A549 (cell line): ENCODE data around the gene BCAS2. TPM values are rescaled to one million over a fixed set of nuclear protein-coding genes. Genes with fewer than 3 reads are reported as not detected.

Experiments used
- ATAC-seq, 2 experiments: fragments of 200-7000 bp in 1 of 2; fragments of >200 bp in 1 of 2; cut with Nextera tagmentation in 1 of 2; cut with Tn5 transposase in 1 of 2; 3 replicates each; pipeline versions ENCODE4 v1.8.0 to v1.9.1; 2018 to 2020; ENCODE audit warnings: mild to moderate bottlenecking in 1 of 2, moderate library complexity in 1 of 2
- CTCF ChIA-PET: fragments of 300-600 bp; sonication (Branson Sonifier 250); formaldehyde crosslinking; extraction: SDS; loops from one replicate; lab custom pipeline; 2021; ENCODE audit warnings: antibody characterized with exemption, inconsistent platforms; lab: Yijun Ruan, JAX
- POLR2A ChIA-PET: fragments of 350-600 bp; formaldehyde crosslinking; extraction: SDS; loops from one replicate; lab custom pipeline; 2021; ENCODE audit warnings: antibody characterized with exemption, inconsistent platforms; lab: Yijun Ruan, JAX
- DNase-seq, 2 experiments: peaks; one replicate each; pipeline versions ENCODE4 v3.0.0 to v3.0.0-alpha.2; 2011 to 2016; ENCODE audit warnings: low read depth in 1 of 2, low spot score in 1 of 2
- FAIRE-seq: peaks from 2 replicates; lab custom pipeline; 2011; peaks lifted over from hg19 to GRCh38; lab: Jason Lieb, UNC
- H3K27ac ChIP-seq, 2 experiments: fragments of >200 bp; sonication (Bioruptor Twin); formaldehyde crosslinking; 3 replicates each; pipeline ENCODE4 v1.5.1; 2016 to 2017
- H3K4me1 ChIP-seq: fragments of >200 bp; sonication (Bioruptor Twin); formaldehyde crosslinking; 3 replicates; pipeline ENCODE4 v1.6.1; 2016
- H3K4me2 ChIP-seq: fragments of >200 bp; sonication (Bioruptor Twin); formaldehyde crosslinking; 3 replicates; pipeline ENCODE4 v1.6.1; 2016
- H3K4me3 ChIP-seq: fragments of >200 bp; sonication (Bioruptor Twin); formaldehyde crosslinking; 3 replicates; pipeline ENCODE4 v1.5.1; 2016
- H3K9me3 ChIP-seq: fragments of >200 bp; sonication (Bioruptor Twin); formaldehyde crosslinking; 3 replicates; pipeline ENCODE4 v1.6.1; 2016
- ATOH8 ChIP-seq: fragments of 250-450 bp; sonication (Bioruptor Pico); IDR thresholded peaks from 2 replicates; pipeline ENCODE4 v1.5.0; 2020; ENCODE audit warnings: low read depth, mild to moderate bottlenecking, moderate library complexity
- CHD2 ChIP-seq: fragments of 150-350 bp; IDR thresholded peaks from 2 replicates; pipeline ENCODE4 v1.6.1; 2014; ENCODE audit warnings: low read length; ENCODE audit not compliant: partially characterized antibody
- CHD4 ChIP-seq: fragments of 200-600 bp; sonication (generic); IDR thresholded peaks from 2 replicates; pipeline ENCODE4 v1.6.1; 2016; ENCODE audit warnings: antibody characterized with exemption, mild to moderate bottlenecking, borderline replicate concordance
- CTCF ChIP-seq: fragments of >200 bp; sonication (Bioruptor Twin); formaldehyde crosslinking; IDR thresholded peaks from 3 replicates; pipeline ENCODE4 v1.5.1; 2016
- E2F6 ChIP-seq: IDR thresholded peaks from 2 replicates; pipeline ENCODE4 v1.6.1; 2012; ENCODE audit warnings: low read depth, borderline replicate concordance
- EHMT2 ChIP-seq: fragments of 200-600 bp; sonication (generic); IDR thresholded peaks from 2 replicates; pipeline ENCODE4 v1.6.1; 2016; ENCODE audit warnings: antibody characterized with exemption, low read depth, mild to moderate bottlenecking, moderate library complexity
- ELK1 ChIP-seq: fragments of 150-350 bp; IDR thresholded peaks from 2 replicates; pipeline ENCODE4 v1.6.1; 2014; ENCODE audit warnings: low read depth, mild to moderate bottlenecking, low read length
- ESRRA ChIP-seq: fragments of 150-350 bp; IDR thresholded peaks from 2 replicates; pipeline ENCODE4 v1.6.1; 2014; ENCODE audit warnings: mild to moderate bottlenecking, low read length, borderline replicate concordance
- FOXS1 ChIP-seq: fragments of 250-450 bp; sonication (Bioruptor Pico); IDR thresholded peaks from 2 replicates; pipeline ENCODE4 v1.5.0; 2020; ENCODE audit warnings: mild to moderate bottlenecking, moderate library complexity
- HMGXB4 ChIP-seq: fragments of 250-450 bp; sonication (Bioruptor Pico); IDR thresholded peaks from 2 replicates; pipeline ENCODE4 v1.5.0; 2021; ENCODE audit warnings: mild to moderate bottlenecking, moderate library complexity, borderline replicate concordance
- HOXA7 ChIP-seq: fragments of 250-450 bp; sonication (Bioruptor Pico); IDR thresholded peaks from 2 replicates; pipeline ENCODE4 v1.5.0; 2020; ENCODE audit warnings: mild to moderate bottlenecking, moderate library complexity
- MAFK ChIP-seq: fragments of 450-650 bp; IDR thresholded peaks from 2 replicates; pipeline ENCODE4 v1.6.1; 2014; ENCODE audit not compliant: partially characterized antibody
- MAX ChIP-seq: IDR thresholded peaks from 2 replicates; pipeline ENCODE4 v1.6.1; 2012
- MAZ ChIP-seq: fragments of 150-350 bp; IDR thresholded peaks from 2 replicates; pipeline ENCODE4 v1.6.1; 2014; ENCODE audit warnings: antibody characterized with exemption, low read depth, low read length, borderline replicate concordance
- MYC ChIP-seq: IDR thresholded peaks from 2 replicates; pipeline ENCODE4 v1.6.1; 2012; ENCODE audit warnings: mild to moderate bottlenecking, inconsistent platforms, low read length, improper control_type of control experiment, borderline replicate concordance
- RFX5 ChIP-seq: fragments of 450-650 bp; IDR thresholded peaks from 2 replicates; pipeline ENCODE4 v1.7.1; 2014; ENCODE audit warnings: antibody characterized with exemption, mild to moderate bottlenecking, moderate library complexity
- RNF2 ChIP-seq: fragments of 200-600 bp; sonication (generic); IDR thresholded peaks from 2 replicates; pipeline ENCODE4 v1.6.1; 2016; ENCODE audit warnings: low read depth, mild to moderate bottlenecking, antibody characterized with exemption, moderate library complexity, borderline replicate concordance
- SREBF2 ChIP-seq: fragments of 450-650 bp; IDR thresholded peaks from 2 replicates; pipeline ENCODE4 v1.6.1; 2014; ENCODE audit warnings: mild to moderate bottlenecking, moderate library complexity
- USF2 ChIP-seq: fragments of 450-650 bp; IDR thresholded peaks from 2 replicates; pipeline ENCODE4 v1.6.1; 2014; ENCODE audit warnings: antibody characterized with exemption
- ZFP36 ChIP-seq: fragments of 450-650 bp; IDR thresholded peaks from 2 replicates; pipeline ENCODE4 v1.6.1; 2014; ENCODE audit warnings: borderline replicate concordance; ENCODE audit not compliant: partially characterized antibody
- ZSCAN20 ChIP-seq: fragments of 250-450 bp; sonication (Bioruptor Pico); IDR thresholded peaks from 2 replicates; pipeline ENCODE4 v1.8.0; 2022; ENCODE audit warnings: mild to moderate bottlenecking, moderate library complexity
- WGBS: methylation state at CpG from one replicate; pipeline ENCODE4 v1.1.6; 2017; ENCODE audit errors: missing lambda C conversion rate; 5-methylcytosine and 5-hydroxymethylcytosine counted together
- polyA plus RNA-seq, 4 experiments: library from polyadenylated mRNA; depleted of rRNA in 3 of 4; stranded (reverse); fragments of >200 nt; fragmentation: RNase III in 1 of 4; extraction: RNeasy Plus Mini Kit Qiagen cat#74134 plus additional on column Dnase treatment in 1 of 4; gene quantifications; 2 replicates in 3 of 4; 3 replicates in 1 of 4; pipeline ENCODE4 v1.2.3, GENCODE V29; 2011 to 2017

Gene BCAS2
- polyA plus RNA-seq, 2 of the 4 experiments (the other 2 are of a cell fraction): 36.0 to 52.5 TPM

GRCh38 chr1:114536043-114536442, 45.4 kb downstream of the BCAS2 start:
- Histone ChIP-seq H3K27ac (no peak overlapping the region), H3K4me2 (no peak overlapping the region), H3K9me3 (no peaks in the 10 kb centered on the region), H3K4me3 (no peak overlapping the region), H3K4me1 (no peaks in the 10 kb centered on the region)
- CTCF ChIA-PET: interaction anchor here (0.9 kb wide), 1 partner anchor 13 kb away, joined by 3 read pairs; no protein-coding TSS in a partner anchor
- DNase-seq (no peak), FAIRE-seq (no peak)
- POLR2A ChIA-PET: no interaction called here
- TF ChIP-seq MAX (no peak), RNF2 (no peak), HMGXB4 (CRISPR knock-in tag) (no peak), SREBF2 (no peak), ESRRA (no peak), CHD4 (no peak), RFX5 (no peak), MAZ (no peak), CTCF (no peak), E2F6 (no peak), FOXS1 (CRISPR knock-in tag) (no peak), CHD2 (no peak), ZSCAN20 (CRISPR knock-in tag) (no peak), ELK1 (no peak), ATOH8 (CRISPR knock-in tag) (no peak), MYC (no peak)
- TF ChIP-seq, all 56 proteins: peak for 0
- no peak for ATAC-seq
- 62% methylated on average over 6 of the region's 7 CpGs for WGBS

- H3K4me2 ChIP-seq: no peak overlapping the region
- TF ChIP-seq RNF2 (no peak), USF2 (no peak), MAZ (no peak), EHMT2 (no peak), ZFP36 (no peak), MAFK (no peak), HOXA7 (CRISPR knock-in tag) (no peak)
- ATAC-seq (no peak), FAIRE-seq (no peak), DNase-seq (no peak)
- ChIA-PET POLR2A (no interaction called here), CTCF (interaction anchor here (0.9 kb wide), 1 partner anchor 13 kb away, joined by 3 read pairs; no protein-coding TSS in a partner anchor)
- WGBS: 13% methylated on average over 1 of the region's 1 CpG
- H3K4me3 ChIP-seq: no peak overlapping the region
- no peaks in the 10 kb centered on the region for H3K4me1 ChIP-seq
- H3K9me3 ChIP-seq: no peaks in the 10 kb centered on the region
- no peak overlapping the region for H3K27ac ChIP-seq
Observed at GRCh38 chr1:114535401-114535800, 46.0 kb downstream of the BCAS2 start.
